RWPE2 (cell line): ENCODE results near the gene LDLRAD3.
A peak's percentile ranks its signal among the peaks of the same experiment; 100 is the strongest.

Experiments used
- ATAC-seq: fragments of 200-7000 bp; cut with Tn5 transposase; 3 replicates; pipeline ENCODE4 v1.9.1; 2021; ENCODE audit warnings: low read depth
- DNase-seq: peaks from one replicate; pipeline ENCODE4 v3.0.0-alpha.2; 2020; ENCODE audit warnings: low spot score
- H3K27ac ChIP-seq: fragments of 450-650 bp; 2 replicates; pipeline ENCODE4 v1.5.1; 2017; ENCODE audit warnings: mild to moderate bottlenecking; ENCODE audit not compliant: poor library complexity, severe bottlenecking
- H3K27me3 ChIP-seq: fragments of 250-450 bp; sonication (Bioruptor Pico); 2 replicates; pipeline ENCODE4 v1.5.1; 2021; ENCODE audit warnings: mild to moderate bottlenecking, moderate library complexity; ENCODE audit not compliant: insufficient read depth, poor library complexity, severe bottlenecking
- H3K36me3 ChIP-seq: fragments of 250-450 bp; sonication (Bioruptor Pico); 2 replicates; pipeline ENCODE4 v1.5.1; 2020; ENCODE audit warnings: low read depth, mild to moderate bottlenecking, moderate library complexity
- H3K4me1 ChIP-seq: fragments of 250-450 bp; sonication (Bioruptor Pico); 2 replicates; pipeline ENCODE4 v1.5.1; 2021; ENCODE audit warnings: mild to moderate bottlenecking, moderate library complexity; ENCODE audit not compliant: insufficient read depth, poor library complexity, severe bottlenecking
- H3K4me3 ChIP-seq: fragments of 250-450 bp; sonication (Bioruptor Pico); 2 replicates; pipeline ENCODE4 v1.5.1; 2021; ENCODE audit warnings: mild to moderate bottlenecking, moderate library complexity; ENCODE audit not compliant: severe bottlenecking
- H3K9me3 ChIP-seq: fragments of 250-450 bp; sonication (Bioruptor Pico); 2 replicates; pipeline ENCODE4 v1.5.1; 2021; ENCODE audit warnings: mild to moderate bottlenecking, moderate library complexity; ENCODE audit not compliant: severe bottlenecking
- TF ChIP-seq, protein P1 (sequence below): fragments of 450-650 bp; IDR thresholded peaks from one replicate; pipeline ENCODE4 v1.5.1; 2017; ENCODE audit warnings: mild to moderate bottlenecking, moderate library complexity; ENCODE audit not compliant: poor library complexity, severe bottlenecking

The LDLRAD3 gene

DNA sequence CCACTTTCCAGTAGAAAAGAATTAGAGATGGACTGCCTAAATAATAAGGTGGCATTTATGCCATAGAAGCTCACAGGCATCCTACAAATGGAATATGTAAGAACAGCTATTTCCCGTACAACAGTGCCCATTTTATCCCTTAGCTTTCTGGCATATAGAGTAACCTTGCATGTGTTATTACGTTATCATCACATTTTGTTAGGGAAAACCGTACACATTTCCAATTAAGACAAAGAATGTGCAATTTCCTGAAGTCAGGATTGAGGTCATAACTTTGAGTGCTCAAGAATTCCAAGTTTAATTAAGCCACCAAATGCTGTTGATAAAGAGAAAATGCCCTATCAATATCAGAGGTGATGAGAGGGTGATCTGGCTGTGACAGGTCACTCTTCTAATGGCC lies 58.9 kb downstream of the LDLRAD3 start:
- Histone ChIP-seq H3K9me3 (no peaks in the 10 kb centered on the region), H3K4me1 (peaks cover 16% of the 10 kb centered on the region), H3K4me3 (no peak overlapping the region), H3K27ac (no peak overlapping the region), H3K27me3 (no peaks in the 10 kb centered on the region), H3K36me3 (no peaks in the 10 kb centered on the region)
- no peak for DNase-seq
- no peak for ATAC-seq
- TF ChIP-seq, protein P1, sequence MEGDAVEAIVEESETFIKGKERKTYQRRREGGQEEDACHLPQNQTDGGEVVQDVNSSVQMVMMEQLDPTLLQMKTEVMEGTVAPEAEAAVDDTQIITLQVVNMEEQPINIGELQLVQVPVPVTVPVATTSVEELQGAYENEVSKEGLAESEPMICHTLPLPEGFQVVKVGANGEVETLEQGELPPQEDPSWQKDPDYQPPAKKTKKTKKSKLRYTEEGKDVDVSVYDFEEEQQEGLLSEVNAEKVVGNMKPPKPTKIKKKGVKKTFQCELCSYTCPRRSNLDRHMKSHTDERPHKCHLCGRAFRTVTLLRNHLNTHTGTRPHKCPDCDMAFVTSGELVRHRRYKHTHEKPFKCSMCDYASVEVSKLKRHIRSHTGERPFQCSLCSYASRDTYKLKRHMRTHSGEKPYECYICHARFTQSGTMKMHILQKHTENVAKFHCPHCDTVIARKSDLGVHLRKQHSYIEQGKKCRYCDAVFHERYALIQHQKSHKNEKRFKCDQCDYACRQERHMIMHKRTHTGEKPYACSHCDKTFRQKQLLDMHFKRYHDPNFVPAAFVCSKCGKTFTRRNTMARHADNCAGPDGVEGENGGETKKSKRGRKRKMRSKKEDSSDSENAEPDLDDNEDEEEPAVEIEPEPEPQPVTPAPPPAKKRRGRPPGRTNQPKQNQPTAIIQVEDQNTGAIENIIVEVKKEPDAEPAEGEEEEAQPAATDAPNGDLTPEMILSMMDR = no peak

DNA sequence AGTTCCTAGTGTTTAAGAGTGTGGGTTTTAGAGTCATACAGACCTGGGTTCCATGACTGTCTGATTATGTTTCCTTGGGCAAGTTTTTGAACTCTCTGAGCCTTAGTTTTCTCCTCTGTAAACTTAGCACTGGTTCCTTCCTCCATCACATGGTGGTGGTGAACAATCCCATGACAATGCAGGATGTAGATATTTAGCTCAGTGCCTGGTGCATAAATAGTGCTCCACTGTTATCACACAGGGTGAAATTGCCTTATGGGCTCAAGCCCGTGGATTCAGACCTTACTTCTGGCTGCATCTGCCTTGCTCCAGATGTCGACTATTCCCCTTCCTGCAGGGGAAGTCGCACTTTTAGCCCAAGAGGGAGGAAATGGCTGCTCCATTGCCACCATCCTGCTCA lies 62.7 kb downstream of the LDLRAD3 start:
- Histone ChIP-seq H3K4me3 (no peak overlapping the region), H3K9me3 (no peaks in the 10 kb centered on the region), H3K27ac (peak overlapping the region; percentile 95), H3K36me3 (no peaks in the 10 kb centered on the region), H3K27me3 (no peaks in the 10 kb centered on the region), H3K4me1 (peaks cover 47% of the 10 kb centered on the region)
- TF ChIP-seq, protein P1 = no peak
- ATAC-seq (no peak), DNase-seq (no peak)

DNA sequence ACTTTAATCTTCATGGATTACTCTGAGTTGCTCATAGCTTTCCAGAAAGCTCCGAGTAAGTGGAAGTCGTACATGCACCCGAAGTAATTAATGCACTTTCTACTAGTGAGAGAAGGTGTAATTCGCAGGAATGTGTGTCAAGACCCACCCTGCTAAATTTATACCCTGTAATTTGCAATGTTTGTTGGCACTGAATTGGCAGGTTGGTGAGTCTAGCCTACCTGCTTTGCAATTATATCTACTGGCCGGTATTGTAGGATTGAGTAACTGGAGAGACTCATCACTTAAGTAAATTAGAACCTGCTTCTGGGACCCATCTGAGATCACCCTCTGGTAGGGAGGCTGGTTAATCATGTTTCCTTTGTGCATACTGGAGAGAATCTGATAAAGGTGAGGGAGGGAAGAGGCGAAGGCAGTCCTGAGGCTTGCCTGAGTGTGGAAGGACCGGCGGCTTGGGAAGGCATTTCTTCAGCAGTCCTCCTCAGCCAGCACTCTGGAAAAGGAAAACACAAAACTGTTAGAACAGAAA lies 63.3 kb downstream of the LDLRAD3 start:
- no peak overlapping the region for H3K4me3 ChIP-seq
- peaks cover 50% of the 10 kb centered on the region for H3K4me1 ChIP-seq
- no peaks in the 10 kb centered on the region for H3K36me3 ChIP-seq
- no peaks in the 10 kb centered on the region for H3K9me3 ChIP-seq
- TF ChIP-seq, protein P1 = no peak
- H3K27me3 ChIP-seq = no peaks in the 10 kb centered on the region
- DNase-seq (no peak), ATAC-seq (peak; percentile 85)
- H3K27ac ChIP-seq = peak overlapping the region; percentile 95

DNA sequence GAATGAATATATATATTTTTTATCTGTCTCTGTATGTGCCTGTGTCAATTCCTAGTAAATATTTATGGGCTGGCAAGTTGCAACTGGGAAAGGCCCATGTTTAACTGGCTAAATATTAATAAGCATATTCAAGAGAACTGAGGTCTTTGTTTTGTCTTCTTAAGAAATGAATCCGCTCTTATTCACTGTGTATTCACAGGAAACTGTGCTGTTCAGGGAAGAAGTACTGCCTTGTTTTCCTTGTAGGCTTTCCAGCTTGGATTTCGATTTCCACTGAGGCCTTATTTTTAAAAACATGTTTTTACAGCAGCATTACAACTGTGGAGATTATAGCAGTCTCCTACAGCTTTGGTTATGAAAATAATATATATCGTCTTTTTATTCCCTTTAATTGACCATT lies 64.7 kb downstream of the LDLRAD3 start:
- H3K4me3 ChIP-seq = no peak overlapping the region
- TF ChIP-seq, protein P1 = no peak
- DNase-seq (no peak), ATAC-seq (no peak)
- H3K36me3 ChIP-seq = no peaks in the 10 kb centered on the region
- H3K4me1 ChIP-seq = peaks cover 61% of the 10 kb centered on the region
- H3K27ac ChIP-seq = peak overlapping the region; percentile 95
- no peaks in the 10 kb centered on the region for H3K9me3 ChIP-seq
- H3K27me3 ChIP-seq = no peaks in the 10 kb centered on the region

DNA sequence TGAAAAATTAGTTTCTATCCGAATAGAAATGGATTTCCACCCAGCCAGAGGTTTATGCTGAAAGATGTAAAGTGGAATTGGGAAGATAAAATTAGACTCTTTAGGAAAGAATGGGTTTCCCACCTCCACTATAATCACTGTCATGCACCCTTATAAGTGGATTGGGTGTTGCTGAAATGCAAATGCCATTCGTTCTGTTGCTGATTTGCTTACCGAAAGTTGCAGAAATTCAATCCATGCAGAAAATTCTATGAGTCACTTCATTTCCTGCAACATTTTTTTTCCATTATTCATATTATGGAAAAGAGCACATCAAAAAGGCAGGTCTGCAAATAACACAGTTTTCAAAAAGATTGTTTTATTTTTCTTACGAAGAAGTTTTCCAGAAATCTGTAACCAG lies 65.6 kb downstream of the LDLRAD3 start:
- TF ChIP-seq, protein P1 = no peak
- Histone ChIP-seq H3K4me3 (no peak overlapping the region), H3K4me1 (peaks cover 66% of the 10 kb centered on the region), H3K27me3 (no peaks in the 10 kb centered on the region), H3K36me3 (no peaks in the 10 kb centered on the region), H3K9me3 (no peaks in the 10 kb centered on the region), H3K27ac (peak overlapping the region; percentile 95)
- no peak for DNase-seq
- ATAC-seq = peak; percentile 26; the same call in 2 of the 3 replicates
